GM23338 (cell line): ENCODE measurements around the gene IL16. TPM values are rescaled to one million over a fixed set of nuclear protein-coding genes. Genes with fewer than 3 reads are reported as not detected.

ENCODE experiments used
- ATAC-seq: fragments of 200-7000 bp; cut with Tn5 transposase; 3 replicates; pipeline ENCODE4 v1.9.1; 2020
- DNase-seq: peaks from one replicate; pipeline ENCODE4 v3.0.0-alpha.2; 2015; ENCODE audit warnings: low spot score
- H2AFZ ChIP-seq: fragments of 200-600 bp; sonication (generic); 2 replicates; pipeline ENCODE4 v1.8.0; 2016; ENCODE audit warnings: antibody characterized with exemption, mild to moderate bottlenecking, moderate library complexity
- H3F3A ChIP-seq: fragments of 200-600 bp; sonication (generic); replicated peaks from 2 replicates; pipeline ENCODE4 v1.8.0; 2017; ENCODE audit warnings: antibody characterized with exemption, mixed run types, low read depth
- H3K27ac ChIP-seq: fragments of 200-600 bp; sonication (generic); 2 replicates; pipeline ENCODE4 v1.6.1; 2016; ENCODE audit warnings: low read depth
- H3K27me3 ChIP-seq: fragments of 200-600 bp; sonication (generic); 2 replicates; pipeline ENCODE4 v1.8.0; 2016; ENCODE audit warnings: mild to moderate bottlenecking, mixed run types, moderate library complexity; ENCODE audit not compliant: insufficient read depth
- H3K36me3 ChIP-seq: fragments of 200-600 bp; sonication (generic); 2 replicates; pipeline ENCODE4 v1.8.0; 2016; ENCODE audit warnings: mild to moderate bottlenecking; ENCODE audit not compliant: insufficient read depth
- H3K4me1 ChIP-seq: fragments of 200-600 bp; sonication (generic); 2 replicates; pipeline ENCODE4 v1.8.0; 2016; ENCODE audit warnings: mild to moderate bottlenecking, moderate library complexity; ENCODE audit not compliant: insufficient read depth
- H3K4me2 ChIP-seq: fragments of 200-600 bp; sonication (generic); 2 replicates; pipeline ENCODE4 v1.7.1; 2017; ENCODE audit warnings: mixed run types
- H3K4me3 ChIP-seq: fragments of 200-600 bp; sonication (generic); 2 replicates; pipeline ENCODE4 v1.6.1; 2016; ENCODE audit warnings: mixed run types
- H3K79me2 ChIP-seq: fragments of 200-600 bp; sonication (generic); replicated peaks from 2 replicates; pipeline ENCODE4 v1.8.0; 2017; ENCODE audit warnings: mild to moderate bottlenecking; ENCODE audit not compliant: insufficient read depth
- H3K9me2 ChIP-seq: fragments of 200-600 bp; sonication (generic); 2 replicates; pipeline ENCODE4 v1.8.0; 2017; ENCODE audit not compliant: insufficient read depth
- H4K20me1 ChIP-seq: fragments of 200-600 bp; sonication (generic); replicated peaks from 2 replicates; pipeline ENCODE4 v1.8.0; 2017; ENCODE audit warnings: mild to moderate bottlenecking; ENCODE audit not compliant: insufficient read depth
- H3K27ac Mint-ChIP-seq: 2 replicates; pipeline ENCODE4 v1.8.0; 2020; ENCODE audit warnings: inconsistent platforms, mild to moderate bottlenecking, moderate library complexity, mixed read lengths
- H3K27me3 Mint-ChIP-seq: 3 replicates; pipeline ENCODE4 v1.8.0; 2022; ENCODE audit warnings: low read depth, mild to moderate bottlenecking, moderate library complexity, mixed read lengths, inconsistent platforms; ENCODE audit not compliant: insufficient read depth, poor library complexity
- H3K36me3 Mint-ChIP-seq: 3 replicates; pipeline ENCODE4 v1.8.0; 2021; ENCODE audit warnings: low read depth, mild to moderate bottlenecking, inconsistent platforms, moderate library complexity, mixed read lengths
- H3K4me1 Mint-ChIP-seq: 3 replicates; pipeline ENCODE4 v1.8.0; 2020; ENCODE audit warnings: mild to moderate bottlenecking, inconsistent platforms, mixed read lengths
- H3K4me3 Mint-ChIP-seq: 3 replicates; pipeline ENCODE4 v1.8.0; 2021; ENCODE audit warnings: moderate library complexity, mild to moderate bottlenecking, inconsistent platforms, mixed read lengths
- H3K9me3 Mint-ChIP-seq: 3 replicates; pipeline ENCODE4 v1.8.0; 2020; ENCODE audit warnings: moderate library complexity, mild to moderate bottlenecking, inconsistent platforms, mixed read lengths
- CREB1 ChIP-seq: fragments of 250-450 bp; sonication (Bioruptor Pico); IDR thresholded peaks from 2 replicates; pipeline ENCODE4 v1.5.0; 2020; ENCODE audit warnings: low read depth, mild to moderate bottlenecking, moderate library complexity
- EZH2 ChIP-seq: fragments of 200-600 bp; sonication (generic); IDR thresholded peaks from one replicate; pipeline ENCODE4 v1.8.0; 2017; ENCODE audit warnings: antibody characterized with exemption, mild to moderate bottlenecking, low read depth; ENCODE audit not compliant: unreplicated experiment
- EZH2phosphoT487 ChIP-seq: fragments of 200-600 bp; sonication (generic); IDR thresholded peaks from one replicate; pipeline ENCODE4 v1.8.1; 2018; ENCODE audit warnings: antibody characterized with exemption; ENCODE audit not compliant: unreplicated experiment
- JUNB ChIP-seq: IDR thresholded peaks from one replicate; pipeline ENCODE4 v1.6.1; 2016; ENCODE audit warnings: antibody characterized with exemption; ENCODE audit not compliant: unreplicated experiment
- NANOG ChIP-seq: IDR thresholded peaks from 2 replicates; pipeline ENCODE4 v1.6.1; 2016; ENCODE audit warnings: antibody characterized with exemption, borderline replicate concordance
- POLR2AphosphoS5 ChIP-seq: IDR thresholded peaks from 2 replicates; pipeline ENCODE4 v1.6.1; 2016; ENCODE audit warnings: antibody characterized with exemption, low read depth
- STAT1 ChIP-seq: IDR thresholded peaks from one replicate; pipeline ENCODE4 v1.6.1; 2016; ENCODE audit warnings: antibody characterized with exemption; ENCODE audit not compliant: unreplicated experiment
- ZNF114 ChIP-seq: fragments of 250-450 bp; sonication (Bioruptor Pico); IDR thresholded peaks from 2 replicates; pipeline ENCODE4 v1.5.0; 2020; ENCODE audit warnings: mild to moderate bottlenecking, moderate library complexity
- ZNF331 ChIP-seq: fragments of 250-450 bp; sonication (Bioruptor Pico); IDR thresholded peaks from 2 replicates; pipeline ENCODE4 v1.5.0; 2020; ENCODE audit warnings: low read depth, mild to moderate bottlenecking, moderate library complexity
- polyA plus RNA-seq: library from polyadenylated mRNA; unstranded; fragments of >200 nt; fragmentation: Nextera tagmentation; extraction: Ambion mirVana; gene quantifications from 2 replicates; pipeline ENCODE4 v1.2.1, GENCODE V29; 2016
- total RNA-seq: library from RNA; depleted of rRNA; stranded (reverse); fragments of >200 nt; shearing (Covaris generic); gene quantifications from 2 replicates; pipeline ENCODE4 v1.2.3, GENCODE V29; 2014
- TF ChIP-seq, protein P1 (sequence below), 2 experiments: fragments of 200-600 bp in 1 of 2; sonication (generic) in 1 of 2; conservative IDR thresholded peaks; 2 replicates each; pipeline versions ENCODE4 v1.5.1 to v1.6.1; 2016 to 2017; ENCODE audit warnings: antibody characterized with exemption in 2 of 2, low read depth in 2 of 2, mild to moderate bottlenecking in 2 of 2, moderate library complexity in 1 of 2
- TF ChIP-seq, protein P2 (sequence below): IDR thresholded peaks from one replicate; pipeline ENCODE4 v1.6.1; 2018; ENCODE audit warnings: antibody characterized with exemption; ENCODE audit not compliant: unreplicated experiment
- TF ChIP-seq, protein P3 (sequence below): IDR thresholded peaks from 2 replicates; pipeline ENCODE4 v1.6.1; 2016; ENCODE audit warnings: antibody characterized with exemption

The IL16 gene
- total and polyA plus RNA-seq, 2 experiments from 2014 or later: 0.29 TPM; not detected in 1

DNA sequence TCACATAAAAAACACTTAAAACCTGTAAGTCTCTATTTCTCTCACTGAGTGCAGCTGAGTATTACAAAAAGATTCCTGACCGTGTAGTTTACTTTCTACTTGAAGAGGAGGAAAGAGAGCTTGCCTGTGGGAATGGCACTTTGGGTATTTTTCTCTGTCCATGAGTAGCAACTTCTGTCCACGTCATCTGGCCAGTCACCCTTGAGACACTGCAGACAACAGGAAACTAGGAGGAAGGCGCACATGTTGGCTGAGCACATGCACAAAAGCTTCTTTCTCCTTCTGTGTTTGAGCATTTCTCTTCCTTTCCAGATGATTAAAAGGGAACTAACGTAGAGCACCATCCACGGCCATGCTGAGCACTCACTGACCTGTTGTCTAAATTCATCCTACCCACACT is 107.5 kb downstream of the IL16 start:
- H3K36me3 Mint-ChIP-seq: no peaks in the 10 kb centered on the region
- H3K27me3 Mint-ChIP-seq: peaks cover 10% of the 10 kb centered on the region
- Histone ChIP-seq H3K4me3 (no peak overlapping the region), H4K20me1 (no peaks in the 10 kb centered on the region; the same call in 1 of the 2 replicates), H3K4me2 (0 out of 2 replicates have a peak overlapping the region, but pooled peaks have one; percentile 4), H3K36me3 (no peaks in the 10 kb centered on the region), H3K4me1 (peaks cover 15% of the 10 kb centered on the region; the same call in 1 of the 2 replicates), H3F3A (no peaks in the 10 kb centered on the region), H3K27me3 (no peaks in the 10 kb centered on the region), H3K9me2 (no peaks in the 10 kb centered on the region; the same call in 1 of the 2 replicates), H3K79me2 (no peaks in the 10 kb centered on the region), H2AFZ (no peak overlapping the region), H3K27ac (no peak overlapping the region)
- no peak for ATAC-seq
- peaks cover 30% of the 10 kb centered on the region for H3K4me1 Mint-ChIP-seq
- peak overlapping the region; percentile 85; the same call in 1 of the 2 replicates for H3K27ac Mint-ChIP-seq
- no peak for DNase-seq
- H3K4me3 Mint-ChIP-seq: peak overlapping the region; percentile 3; the same call in 1 of the 3 replicates
- no peaks in the 10 kb centered on the region for H3K9me3 Mint-ChIP-seq
- TF ChIP-seq, protein P1, sequence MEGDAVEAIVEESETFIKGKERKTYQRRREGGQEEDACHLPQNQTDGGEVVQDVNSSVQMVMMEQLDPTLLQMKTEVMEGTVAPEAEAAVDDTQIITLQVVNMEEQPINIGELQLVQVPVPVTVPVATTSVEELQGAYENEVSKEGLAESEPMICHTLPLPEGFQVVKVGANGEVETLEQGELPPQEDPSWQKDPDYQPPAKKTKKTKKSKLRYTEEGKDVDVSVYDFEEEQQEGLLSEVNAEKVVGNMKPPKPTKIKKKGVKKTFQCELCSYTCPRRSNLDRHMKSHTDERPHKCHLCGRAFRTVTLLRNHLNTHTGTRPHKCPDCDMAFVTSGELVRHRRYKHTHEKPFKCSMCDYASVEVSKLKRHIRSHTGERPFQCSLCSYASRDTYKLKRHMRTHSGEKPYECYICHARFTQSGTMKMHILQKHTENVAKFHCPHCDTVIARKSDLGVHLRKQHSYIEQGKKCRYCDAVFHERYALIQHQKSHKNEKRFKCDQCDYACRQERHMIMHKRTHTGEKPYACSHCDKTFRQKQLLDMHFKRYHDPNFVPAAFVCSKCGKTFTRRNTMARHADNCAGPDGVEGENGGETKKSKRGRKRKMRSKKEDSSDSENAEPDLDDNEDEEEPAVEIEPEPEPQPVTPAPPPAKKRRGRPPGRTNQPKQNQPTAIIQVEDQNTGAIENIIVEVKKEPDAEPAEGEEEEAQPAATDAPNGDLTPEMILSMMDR (conservative IDR thresholded peaks at IDR 0.05; ENCODE audit: low read depth in 2 of 2): no peak

DNA sequence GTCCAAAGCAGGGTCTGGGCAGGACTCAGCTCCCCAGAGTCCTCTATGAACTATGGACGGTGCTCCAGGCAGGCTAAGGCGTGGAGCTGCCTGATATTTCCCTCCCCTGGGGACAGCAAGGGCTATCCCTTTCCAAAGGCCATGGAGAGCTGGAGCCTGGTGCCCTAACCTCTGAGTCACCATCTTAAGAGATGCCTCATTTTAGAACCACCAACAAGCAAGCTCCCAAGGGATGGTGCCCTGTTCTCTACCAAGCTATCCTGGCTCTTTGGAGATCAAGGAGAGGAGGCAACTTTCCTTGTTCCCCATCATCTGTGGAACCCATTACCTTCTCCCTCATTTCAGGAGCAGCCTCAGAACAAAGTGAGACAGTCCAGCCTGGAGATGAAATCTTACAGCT is 111.6 kb downstream of the IL16 start:
- H4K20me1 ChIP-seq: no peaks in the 10 kb centered on the region; the same call in 1 of the 2 replicates
- peaks cover 8% of the 10 kb centered on the region for H3K27me3 Mint-ChIP-seq
- TF ChIP-seq EZH2phosphoT487 (no peak), NANOG (no peak), STAT1 (no peak), ZNF331 (CRISPR knock-in tag) (no peak), JUNB (no peak), CREB1 (no peak), ZNF114 (CRISPR knock-in tag) (no peak), POLR2AphosphoS5 (no peak), EZH2 (no peak)
- TF ChIP-seq, protein P2, sequence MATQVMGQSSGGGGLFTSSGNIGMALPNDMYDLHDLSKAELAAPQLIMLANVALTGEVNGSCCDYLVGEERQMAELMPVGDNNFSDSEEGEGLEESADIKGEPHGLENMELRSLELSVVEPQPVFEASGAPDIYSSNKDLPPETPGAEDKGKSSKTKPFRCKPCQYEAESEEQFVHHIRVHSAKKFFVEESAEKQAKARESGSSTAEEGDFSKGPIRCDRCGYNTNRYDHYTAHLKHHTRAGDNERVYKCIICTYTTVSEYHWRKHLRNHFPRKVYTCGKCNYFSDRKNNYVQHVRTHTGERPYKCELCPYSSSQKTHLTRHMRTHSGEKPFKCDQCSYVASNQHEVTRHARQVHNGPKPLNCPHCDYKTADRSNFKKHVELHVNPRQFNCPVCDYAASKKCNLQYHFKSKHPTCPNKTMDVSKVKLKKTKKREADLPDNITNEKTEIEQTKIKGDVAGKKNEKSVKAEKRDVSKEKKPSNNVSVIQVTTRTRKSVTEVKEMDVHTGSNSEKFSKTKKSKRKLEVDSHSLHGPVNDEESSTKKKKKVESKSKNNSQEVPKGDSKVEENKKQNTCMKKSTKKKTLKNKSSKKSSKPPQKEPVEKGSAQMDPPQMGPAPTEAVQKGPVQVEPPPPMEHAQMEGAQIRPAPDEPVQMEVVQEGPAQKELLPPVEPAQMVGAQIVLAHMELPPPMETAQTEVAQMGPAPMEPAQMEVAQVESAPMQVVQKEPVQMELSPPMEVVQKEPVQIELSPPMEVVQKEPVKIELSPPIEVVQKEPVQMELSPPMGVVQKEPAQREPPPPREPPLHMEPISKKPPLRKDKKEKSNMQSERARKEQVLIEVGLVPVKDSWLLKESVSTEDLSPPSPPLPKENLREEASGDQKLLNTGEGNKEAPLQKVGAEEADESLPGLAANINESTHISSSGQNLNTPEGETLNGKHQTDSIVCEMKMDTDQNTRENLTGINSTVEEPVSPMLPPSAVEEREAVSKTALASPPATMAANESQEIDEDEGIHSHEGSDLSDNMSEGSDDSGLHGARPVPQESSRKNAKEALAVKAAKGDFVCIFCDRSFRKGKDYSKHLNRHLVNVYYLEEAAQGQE: no peak
- TF ChIP-seq, protein P3, sequence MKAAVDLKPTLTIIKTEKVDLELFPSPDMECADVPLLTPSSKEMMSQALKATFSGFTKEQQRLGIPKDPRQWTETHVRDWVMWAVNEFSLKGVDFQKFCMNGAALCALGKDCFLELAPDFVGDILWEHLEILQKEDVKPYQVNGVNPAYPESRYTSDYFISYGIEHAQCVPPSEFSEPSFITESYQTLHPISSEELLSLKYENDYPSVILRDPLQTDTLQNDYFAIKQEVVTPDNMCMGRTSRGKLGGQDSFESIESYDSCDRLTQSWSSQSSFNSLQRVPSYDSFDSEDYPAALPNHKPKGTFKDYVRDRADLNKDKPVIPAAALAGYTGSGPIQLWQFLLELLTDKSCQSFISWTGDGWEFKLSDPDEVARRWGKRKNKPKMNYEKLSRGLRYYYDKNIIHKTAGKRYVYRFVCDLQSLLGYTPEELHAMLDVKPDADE: no peak
- TF ChIP-seq, protein P1 (conservative IDR thresholded peaks at IDR 0.05; ENCODE audit: low read depth in 2 of 2): no peak

More for the DNA sequence above, 111.6 kb downstream of the IL16 start:
- Mint-ChIP-seq H3K27ac (no peak overlapping the region), H3K9me3 (no peaks in the 10 kb centered on the region), H3K4me3 (no peak overlapping the region), H3K4me1 (peaks cover 16% of the 10 kb centered on the region), H3K36me3 (peaks cover 13% of the 10 kb centered on the region)
- H3K9me2 ChIP-seq: peaks cover 4% of the 10 kb centered on the region; the same call in 1 of the 2 replicates
- H3K27ac ChIP-seq: no peak overlapping the region
- H3K4me3 ChIP-seq: no peak overlapping the region
- H3K79me2 ChIP-seq: no peaks in the 10 kb centered on the region
- peaks cover 10% of the 10 kb centered on the region; the same call in 1 of the 2 replicates for H3K4me1 ChIP-seq
- H3F3A ChIP-seq: no peaks in the 10 kb centered on the region
- no peak overlapping the region for H2AFZ ChIP-seq
- no peaks in the 10 kb centered on the region for H3K27me3 ChIP-seq
- no peak for DNase-seq
- no peaks in the 10 kb centered on the region for H3K36me3 ChIP-seq
- no peak overlapping the region for H3K4me2 ChIP-seq
- no peak for ATAC-seq
